Left forelimb (tissue), 1 donor: Measurements from ENCODE around the gene PSMA7.

Source experiments
- DNase-seq: peaks from one replicate; pipeline ENCODE4 v3.0.0-alpha.2; 2018; ENCODE audit warnings: low spot score

The PSMA7 gene

GRCh38 chr20:62136283-62137091, 6.7 kb downstream of the PSMA7 start:
- DNase-seq, result no peak

- DNase-seq, result no peak
Observed at GRCh38 chr20:62135573-62136266, 7.5 kb downstream of the PSMA7 start.

- no peak for DNase-seq
Observed at GRCh38 chr20:62134735-62135231, 8.4 kb downstream of the PSMA7 start.

DNA sequence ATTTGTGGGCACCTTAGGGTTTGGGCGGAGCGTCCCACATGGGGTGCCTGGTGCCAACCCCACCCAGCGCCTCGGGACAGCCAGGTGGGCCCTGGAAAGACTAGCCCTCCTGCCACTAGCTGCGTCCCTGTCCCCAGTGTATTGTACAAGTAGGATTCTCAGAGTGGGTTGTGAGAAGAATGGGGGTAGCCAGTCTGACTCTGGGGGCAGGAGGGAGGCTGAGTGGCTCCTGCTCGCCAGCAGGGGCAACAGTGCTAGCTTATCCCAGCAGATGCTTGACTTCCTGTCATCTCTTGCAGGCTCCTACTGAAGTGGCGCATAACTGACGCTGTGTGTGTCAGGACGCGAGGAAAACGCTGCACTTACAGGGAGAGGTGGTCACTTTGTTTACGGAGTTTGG, 9.3 kb downstream of the PSMA7 start:
- DNase-seq, result no peak

- DNase-seq, result no peak
Observed at GRCh38 chr20:62133051-62133845, 9.9 kb downstream of the PSMA7 start.

GRCh38 chr20:62132421-62132820, 10.8 kb downstream of the PSMA7 start:
- no peak for DNase-seq

DNA sequence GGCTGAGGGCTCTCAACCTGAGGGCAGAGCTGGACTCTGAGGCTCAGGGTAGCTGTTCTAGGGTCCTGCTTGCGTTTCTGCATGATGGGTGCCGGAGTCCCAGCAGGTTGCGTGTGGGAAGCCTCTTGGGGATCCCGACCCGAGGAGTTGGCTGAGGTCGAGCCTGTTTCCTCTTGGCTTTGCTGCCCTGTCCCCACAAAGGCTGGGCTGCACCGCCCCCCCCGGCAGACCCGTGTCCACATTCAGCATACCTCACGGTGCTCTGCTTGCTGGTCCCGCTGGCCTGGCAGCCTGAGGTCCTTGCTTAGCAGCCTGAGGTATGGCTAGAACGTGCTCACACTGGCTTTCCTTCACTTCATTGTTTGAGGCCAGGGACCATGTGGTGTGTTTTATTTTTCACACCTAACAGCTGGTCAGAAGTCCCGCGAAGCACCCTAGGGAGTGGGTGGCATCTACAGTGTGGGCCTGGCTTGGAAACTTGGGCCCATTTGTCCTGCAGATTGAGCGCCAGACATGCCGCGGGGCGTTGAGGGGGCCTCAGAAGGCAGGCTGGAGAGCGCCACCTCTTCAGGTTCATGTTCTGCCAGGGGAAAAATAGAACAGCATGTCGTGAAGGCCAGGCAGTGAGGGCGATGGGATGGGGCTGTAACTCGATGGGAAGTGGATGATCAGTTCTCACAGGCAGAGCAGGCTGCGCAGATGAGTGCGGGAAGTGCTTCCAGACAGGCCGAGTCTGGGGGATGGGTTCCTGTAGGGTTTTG, 11.5 kb downstream of the PSMA7 start:
- no peak for DNase-seq

DNA sequence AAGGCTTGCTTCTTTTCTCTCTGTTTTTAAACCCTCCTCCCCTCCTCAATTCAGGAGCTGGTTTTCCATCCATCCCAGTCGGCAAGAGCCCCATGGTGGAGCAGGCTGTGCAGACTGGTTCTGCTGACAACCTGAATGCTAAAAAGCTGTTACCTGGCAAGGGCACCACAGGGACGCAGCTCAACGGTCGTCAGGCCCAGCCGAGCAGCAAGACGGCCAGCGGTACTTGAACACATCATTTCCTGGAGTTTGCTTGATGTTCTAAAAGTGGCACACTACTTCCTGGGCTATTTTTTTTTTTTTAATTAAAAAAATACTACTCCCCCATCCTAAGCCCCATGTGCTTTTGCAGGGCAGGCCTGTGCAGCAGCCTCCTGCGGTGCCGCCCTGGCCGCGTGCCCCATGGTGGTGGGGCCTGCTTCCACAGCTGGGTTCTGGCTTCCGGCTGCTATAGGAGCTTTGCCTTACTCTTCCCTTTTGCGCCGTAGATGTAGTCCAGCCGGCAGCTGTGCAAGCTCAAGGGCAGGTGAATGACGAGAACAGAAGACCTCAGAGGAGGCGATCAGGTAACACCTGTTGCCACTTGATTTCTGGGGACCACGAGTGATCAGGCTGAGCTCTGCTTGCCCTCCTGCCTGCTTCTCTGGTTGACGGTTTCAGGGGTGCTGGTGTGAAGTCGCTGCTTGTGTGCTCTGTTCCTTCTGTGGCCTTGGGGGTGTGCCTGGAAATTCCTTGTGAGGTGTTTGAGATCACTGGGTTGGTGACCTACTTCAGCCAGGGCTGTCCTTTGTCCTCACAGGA, 13.3 kb downstream of the PSMA7 start:
- DNase-seq, result no peak

GRCh38 chr20:62128502-62128901, 14.7 kb downstream of the PSMA7 start:
- DNase-seq, result no peak

GRCh38 chr20:62127799-62128198, 15.4 kb downstream of the PSMA7 start:
- no peak for DNase-seq

DNA sequence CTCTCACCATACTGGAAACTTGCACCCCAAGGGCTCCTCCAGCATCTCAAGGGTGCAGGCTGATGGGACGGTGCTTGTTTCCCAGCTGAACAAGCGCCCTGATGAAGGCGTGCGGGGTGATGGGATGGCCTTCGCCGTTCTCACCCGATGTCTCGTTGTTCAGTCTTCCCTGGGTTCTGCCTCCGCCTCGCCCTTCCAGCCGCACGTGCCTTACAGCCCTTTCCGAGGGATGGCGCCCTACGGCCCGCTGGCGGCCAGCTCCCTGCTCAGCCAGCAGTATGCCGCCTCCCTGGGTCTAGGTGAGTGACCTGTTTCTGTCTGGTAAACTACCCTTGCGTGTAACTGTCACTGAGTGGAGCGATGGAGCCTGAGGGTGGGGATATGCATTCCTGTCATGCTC, 17.1 kb downstream of the PSMA7 start:
- DNase-seq, result no peak

DNA sequence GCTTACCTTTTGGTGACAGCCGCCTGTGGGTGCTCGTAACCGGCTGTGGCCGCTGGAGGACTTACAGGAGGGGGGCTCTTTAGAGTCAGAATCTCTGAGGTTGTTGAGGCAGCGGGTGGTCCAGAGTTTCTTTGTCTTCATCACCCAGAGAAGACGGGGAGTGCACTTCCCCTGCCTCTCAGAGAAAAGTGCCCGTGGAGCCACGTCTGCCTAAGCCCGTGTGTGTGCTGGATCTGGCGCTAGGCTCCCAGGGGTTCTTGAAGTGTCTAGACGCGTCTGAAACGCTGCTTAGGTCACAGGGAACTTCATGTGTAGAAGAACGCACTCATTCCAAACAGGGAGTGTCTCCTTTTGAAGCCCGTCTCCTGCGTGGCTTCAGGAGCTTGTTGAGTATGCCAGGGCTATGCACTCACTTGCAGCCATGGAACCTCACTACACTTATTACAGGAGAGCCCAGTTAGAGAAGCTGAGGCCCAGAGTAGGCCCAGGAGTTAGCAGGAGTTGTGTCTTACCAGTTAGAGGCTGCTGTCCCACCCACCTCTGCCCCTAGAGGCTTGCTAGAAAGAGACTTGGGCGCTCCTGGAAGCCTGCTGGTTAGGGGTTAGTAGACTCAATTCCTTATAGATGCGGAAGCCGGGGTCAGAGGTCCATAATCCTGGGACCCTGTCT, 19.6 kb downstream of the PSMA7 start:
- no peak for DNase-seq

- DNase-seq, result peak; percentile 75
Observed at GRCh38 chr20:62122654-62123449, 20.3 kb downstream of the PSMA7 start.

DNA sequence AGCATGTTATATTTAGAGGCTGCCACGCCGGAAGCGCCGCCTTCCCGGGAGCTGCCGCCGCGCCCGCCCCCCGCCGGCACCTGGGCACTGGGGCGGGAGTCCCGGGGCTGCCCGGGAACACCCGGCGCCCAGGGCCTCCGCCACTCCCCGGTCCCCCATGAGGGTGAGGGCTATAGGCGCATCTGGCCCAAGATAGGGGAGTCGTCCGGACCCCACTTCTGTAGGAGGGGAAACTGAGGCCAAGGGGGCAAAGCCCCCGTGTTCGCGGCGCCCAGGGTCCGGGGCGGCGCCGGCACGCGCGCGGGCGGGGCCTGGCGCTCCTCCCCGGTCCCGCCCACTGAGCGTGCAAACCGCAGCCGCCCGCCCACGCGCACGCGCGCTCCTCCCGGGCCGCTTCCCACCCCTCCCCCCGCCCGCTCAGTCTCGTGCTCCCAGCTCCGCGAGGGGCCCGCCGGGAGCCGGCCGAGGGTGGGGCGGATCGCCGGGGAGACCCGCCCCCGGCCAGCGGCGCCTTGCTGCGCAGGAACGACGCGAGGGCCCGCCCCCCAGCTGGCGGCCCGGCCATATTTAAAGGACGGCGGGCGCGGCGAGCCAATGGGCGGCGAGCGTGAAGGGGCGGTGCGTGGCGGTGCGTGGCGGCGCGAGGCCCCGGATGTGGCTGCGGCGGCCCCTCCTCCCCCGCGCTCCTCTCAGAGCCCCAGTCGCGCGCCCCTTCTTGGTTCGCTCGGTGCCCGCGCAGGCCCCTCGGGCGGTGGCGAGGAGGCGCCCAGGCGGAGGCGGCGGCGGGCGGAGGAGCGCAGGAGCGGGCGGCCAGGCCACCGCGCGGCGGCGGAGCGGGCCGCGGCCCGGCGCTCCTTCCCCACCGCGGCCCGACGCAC, 21.2 kb downstream of the PSMA7 start, which contains the start of gene LSM14B:
TSS of gene LSM14B (plus strand) at position 700 of the 878 bp plus-strand sequence. CDS start 192 bp downstream, outside the sequence.
- DNase-seq, result peak; percentile 99

DNA sequence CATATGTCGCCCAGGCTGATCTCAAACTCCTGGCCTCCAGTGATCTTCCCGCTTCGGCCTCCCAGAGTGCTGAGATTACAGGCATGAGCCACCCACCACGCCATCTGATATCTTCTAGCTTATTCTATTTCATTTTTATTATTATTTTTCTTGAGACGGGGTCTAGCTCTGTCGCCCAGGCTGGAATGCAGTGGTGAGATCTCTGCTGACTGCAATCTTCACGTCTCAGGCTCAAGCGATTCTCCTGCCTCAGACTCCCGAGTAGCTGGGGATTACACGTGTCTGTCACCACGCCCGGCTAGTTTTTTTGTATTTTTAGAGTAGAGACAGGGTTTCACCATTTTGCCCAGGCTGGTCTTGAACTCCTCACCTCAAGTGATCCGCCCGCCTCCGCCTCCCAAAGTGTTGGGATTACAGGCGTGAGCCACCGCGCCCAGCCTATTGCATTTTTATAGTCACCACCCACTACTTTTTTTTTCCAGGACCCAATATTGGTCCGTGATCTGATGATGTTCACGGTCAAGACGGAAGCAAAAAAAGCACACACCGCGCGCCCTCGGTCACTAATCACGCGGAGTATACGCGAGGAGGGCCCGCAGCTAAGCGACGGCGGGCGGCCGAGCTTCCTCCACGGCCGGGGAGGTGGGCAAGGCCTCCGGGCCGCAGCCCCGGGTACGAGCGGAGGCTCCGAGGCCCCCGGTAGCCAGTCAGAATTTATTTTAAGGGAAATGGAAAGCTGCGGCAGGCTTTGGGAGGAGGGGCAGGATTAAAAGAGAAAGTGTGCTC, 22.0 kb downstream of the PSMA7 start:
- no peak for DNase-seq

GRCh38 chr20:62120365-62120762, 22.8 kb downstream of the PSMA7 start:
- no peak for DNase-seq

- DNase-seq, result no peak
Observed at GRCh38 chr20:62119591-62120364, 23.4 kb downstream of the PSMA7 start.
